NB4 (cell line): ENCODE results near the gene ADNP.

Experiments used
- CTCF ChIP-seq: IDR thresholded peaks from one replicate; pipeline ENCODE4 v1.5.1; 2012; ENCODE audit warnings: low read depth, low read length
- MAX ChIP-seq: IDR thresholded peaks from 2 replicates; pipeline ENCODE4 v1.6.1; 2011; ENCODE audit warnings: low read depth, low read length
- MYC ChIP-seq: IDR thresholded peaks from 2 replicates; pipeline ENCODE4 v1.6.1; 2011; ENCODE audit warnings: low read depth, low read length
- POLR2A ChIP-seq: IDR thresholded peaks from 2 replicates; pipeline ENCODE4 v1.6.1; 2011; ENCODE audit warnings: mild to moderate bottlenecking; ENCODE audit not compliant: insufficient read length; ENCODE audit errors: extremely low read depth

- TF ChIP-seq POLR2A (no peak), CTCF (no peak), MYC (no peak), MAX (no peak)
These were observed 12.8 kb downstream of the ADNP start for GRCh38 chr20:50918403-50918802.
